Inferior parietal cortex (tissue), 1 donor: Measurements from ENCODE around the gene TBC1D22A.

Experiments
- DNase-seq: peaks from one replicate; pipeline ENCODE4 v3.0.0-alpha.2; 2016; ENCODE audit errors: extremely low spot score

Gene TBC1D22A

DNA sequence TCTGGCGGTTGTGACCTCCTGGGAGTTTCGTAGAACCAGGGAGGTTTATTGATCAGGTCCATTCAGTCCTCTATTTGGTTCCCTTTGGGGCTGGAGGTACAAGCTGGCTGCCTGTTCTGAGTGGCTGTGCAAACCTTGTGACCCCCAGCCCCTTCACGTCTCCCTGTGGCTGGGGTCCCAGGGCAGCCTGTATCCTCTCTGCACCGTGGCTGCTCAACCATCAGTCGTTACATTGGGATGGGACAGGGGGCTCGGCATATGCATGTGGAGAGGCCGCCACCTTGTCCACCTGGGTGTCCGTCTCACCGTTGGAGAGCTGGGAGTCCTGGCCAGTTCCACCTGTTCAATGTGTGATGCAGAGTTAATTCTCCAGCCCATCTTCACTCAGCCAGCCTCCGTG is 195.7 kb downstream of the TBC1D22A start:
- no peak for DNase-seq

DNA sequence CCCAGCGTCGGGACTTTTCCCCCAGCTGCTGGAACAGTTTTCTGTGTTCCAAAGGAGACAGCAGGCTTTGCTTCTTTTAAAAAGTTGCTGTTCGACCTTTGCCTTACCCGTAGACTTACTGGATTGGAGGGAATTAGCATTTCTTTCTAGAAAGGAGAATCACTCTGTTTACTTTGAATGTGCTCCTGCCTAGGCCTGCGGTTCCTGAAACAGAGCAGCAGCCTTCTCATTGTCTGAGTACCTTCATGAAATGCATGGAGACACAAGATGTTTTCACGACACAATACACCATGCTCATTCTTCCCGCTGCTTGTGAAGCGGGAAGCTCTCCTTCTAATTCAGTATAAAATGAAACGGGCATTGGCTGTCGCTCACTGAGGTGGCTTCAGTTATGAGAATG is 196.2 kb downstream of the TBC1D22A start:
- no peak for DNase-seq

DNA sequence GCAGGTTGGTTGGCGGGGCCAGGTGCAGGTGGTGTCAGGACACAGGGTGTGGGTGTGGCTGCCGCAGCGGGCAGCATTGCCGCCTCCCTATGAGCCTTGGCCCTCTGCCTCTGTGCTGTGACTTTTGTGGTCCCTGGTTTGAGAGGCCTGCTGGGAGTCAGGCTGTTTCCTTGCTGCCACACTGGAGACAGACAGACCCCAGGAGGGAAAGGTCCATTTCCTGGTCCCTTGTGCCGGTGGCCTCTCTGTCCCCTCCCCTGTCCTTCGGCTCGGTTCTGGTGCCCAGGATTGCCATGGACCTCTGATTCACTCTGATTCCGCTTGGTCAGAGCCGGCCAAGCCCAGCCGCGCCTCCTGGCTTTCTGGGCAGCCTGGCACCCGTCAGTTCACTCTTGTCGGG is 196.9 kb downstream of the TBC1D22A start:
- no peak for DNase-seq

DNA sequence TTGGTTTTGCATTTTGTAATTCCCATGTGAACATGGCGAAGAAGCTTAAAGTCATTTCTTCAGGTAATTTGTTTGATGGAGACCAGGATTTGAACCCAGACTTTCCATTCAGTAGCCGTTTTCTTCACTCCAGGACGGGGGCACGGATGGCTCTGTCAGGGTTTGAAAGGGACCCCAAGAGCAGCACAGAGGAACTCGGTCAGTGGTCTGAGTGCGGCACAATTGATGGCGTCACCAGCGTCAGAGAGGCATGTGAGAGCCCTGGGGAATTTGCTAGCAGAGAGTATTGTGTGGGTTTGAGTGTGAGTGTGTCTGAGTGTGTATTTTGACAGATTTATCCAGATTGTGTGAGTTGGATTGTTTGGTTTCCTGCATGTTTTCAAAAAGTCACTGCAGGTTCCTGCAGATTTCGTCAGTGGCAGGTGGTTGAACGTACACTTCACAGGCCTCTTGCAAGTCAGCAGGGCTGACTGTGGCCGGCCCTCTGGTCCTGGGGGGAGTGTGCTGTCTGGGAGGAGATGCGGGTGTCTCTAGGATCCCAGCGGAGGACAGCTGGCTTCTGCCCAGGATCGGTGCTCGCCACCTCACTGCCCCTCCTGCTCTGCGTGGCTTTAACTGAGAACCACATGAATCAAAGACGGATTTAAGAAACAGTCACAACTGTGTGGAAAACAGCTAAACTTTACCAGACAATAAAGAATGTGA is 199.3 kb downstream of the TBC1D22A start:
- no peak for DNase-seq

DNA sequence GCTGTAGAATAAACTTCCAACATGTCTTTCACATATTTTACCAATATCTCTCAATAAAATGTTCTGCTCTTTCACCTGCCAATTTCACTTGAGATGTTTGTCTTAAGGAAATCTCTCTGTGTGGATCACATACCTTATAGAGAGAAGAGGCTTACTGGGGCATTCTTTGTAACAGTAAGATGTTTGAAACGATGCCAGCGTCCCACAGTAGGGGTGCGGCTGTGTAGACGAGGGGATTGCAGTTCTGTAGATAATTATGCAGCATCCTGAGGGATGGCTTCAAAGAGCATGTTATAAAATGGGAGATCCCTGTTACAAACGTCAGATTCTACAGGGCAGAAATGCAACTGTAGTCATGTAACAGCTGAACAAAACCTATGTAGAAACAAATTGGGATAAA is 200.0 kb downstream of the TBC1D22A start:
- DNase-seq: no peak

DNA sequence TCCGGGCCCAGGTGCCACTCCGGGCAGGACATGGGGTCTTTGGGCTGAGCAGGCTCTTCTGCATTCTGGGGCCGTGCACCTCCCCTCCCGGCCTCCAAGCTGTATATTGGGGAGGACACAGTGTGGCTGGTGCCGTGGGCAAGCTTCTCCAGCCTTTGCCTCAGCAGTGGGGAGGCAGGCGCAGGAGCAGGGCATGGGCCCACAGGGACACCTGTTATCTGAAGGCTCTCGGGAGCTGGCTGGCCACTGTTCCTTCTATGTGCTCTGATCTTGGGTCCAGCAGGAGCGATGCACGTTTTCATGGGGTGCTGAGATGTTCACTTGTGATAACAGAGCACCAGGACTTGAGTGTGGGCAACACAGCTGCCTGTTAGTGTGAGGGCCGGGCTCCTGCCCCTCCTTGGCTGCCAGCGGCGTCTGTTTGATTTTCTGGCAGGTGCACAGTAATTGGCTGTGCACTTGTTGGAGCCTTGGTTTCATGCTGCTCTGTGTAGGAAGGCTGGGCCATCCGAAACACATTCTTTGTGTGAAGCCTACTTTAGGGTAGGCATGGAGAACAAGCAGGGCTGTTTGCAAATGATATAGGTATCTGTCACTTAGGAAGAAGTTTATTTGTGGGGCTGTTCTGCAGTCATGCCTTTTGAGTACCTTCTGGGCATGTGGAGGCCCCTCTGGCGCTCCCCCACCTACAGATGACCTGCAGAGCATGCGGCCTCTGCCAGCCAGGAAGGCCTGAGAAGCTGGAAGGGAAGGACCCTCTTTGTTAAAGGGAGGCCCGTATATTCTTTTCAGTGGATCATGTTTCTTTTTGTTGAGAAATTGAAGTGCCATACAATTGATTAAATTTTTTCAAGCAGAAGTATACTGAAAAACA is 201.5 kb downstream of the TBC1D22A start:
- DNase-seq: no peak

DNA sequence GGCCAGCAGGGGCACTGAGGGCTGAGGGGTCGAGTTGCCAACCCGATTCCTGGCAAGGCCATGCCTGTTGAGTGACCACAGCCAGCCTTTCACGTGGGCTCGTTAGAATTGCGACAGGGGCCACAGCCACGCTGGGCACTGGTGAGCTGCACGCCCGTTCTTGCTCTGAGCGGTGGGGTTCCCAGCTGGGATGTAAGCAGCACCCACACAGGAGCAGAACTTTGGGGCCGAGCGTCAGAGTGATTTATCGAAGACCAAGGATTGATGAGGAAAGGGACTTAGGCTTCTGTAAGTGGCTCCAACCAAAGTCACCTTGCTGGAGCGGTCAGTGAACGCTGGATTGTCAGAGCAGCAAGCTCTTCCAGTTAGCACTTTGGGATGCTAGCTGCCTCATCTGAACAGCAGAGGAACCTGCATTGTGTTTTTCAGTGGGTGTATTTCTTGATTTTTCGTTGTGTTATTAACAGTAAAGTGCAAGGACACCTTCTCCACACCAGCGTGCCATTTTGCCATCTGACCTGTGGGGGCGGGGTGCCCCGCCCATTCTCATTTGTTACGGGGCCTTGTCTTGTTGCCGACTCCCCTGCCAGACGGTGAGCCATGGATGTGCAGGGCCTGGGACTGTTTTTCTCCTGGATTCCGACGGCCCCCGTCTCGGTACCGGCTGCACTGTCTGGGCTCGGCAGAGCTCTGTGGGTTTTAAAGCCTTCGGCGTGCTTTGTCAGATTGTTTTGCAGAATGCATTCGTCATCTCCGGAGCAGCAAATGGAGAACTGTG is 202.5 kb downstream of the TBC1D22A start:
- DNase-seq: no peak

DNA sequence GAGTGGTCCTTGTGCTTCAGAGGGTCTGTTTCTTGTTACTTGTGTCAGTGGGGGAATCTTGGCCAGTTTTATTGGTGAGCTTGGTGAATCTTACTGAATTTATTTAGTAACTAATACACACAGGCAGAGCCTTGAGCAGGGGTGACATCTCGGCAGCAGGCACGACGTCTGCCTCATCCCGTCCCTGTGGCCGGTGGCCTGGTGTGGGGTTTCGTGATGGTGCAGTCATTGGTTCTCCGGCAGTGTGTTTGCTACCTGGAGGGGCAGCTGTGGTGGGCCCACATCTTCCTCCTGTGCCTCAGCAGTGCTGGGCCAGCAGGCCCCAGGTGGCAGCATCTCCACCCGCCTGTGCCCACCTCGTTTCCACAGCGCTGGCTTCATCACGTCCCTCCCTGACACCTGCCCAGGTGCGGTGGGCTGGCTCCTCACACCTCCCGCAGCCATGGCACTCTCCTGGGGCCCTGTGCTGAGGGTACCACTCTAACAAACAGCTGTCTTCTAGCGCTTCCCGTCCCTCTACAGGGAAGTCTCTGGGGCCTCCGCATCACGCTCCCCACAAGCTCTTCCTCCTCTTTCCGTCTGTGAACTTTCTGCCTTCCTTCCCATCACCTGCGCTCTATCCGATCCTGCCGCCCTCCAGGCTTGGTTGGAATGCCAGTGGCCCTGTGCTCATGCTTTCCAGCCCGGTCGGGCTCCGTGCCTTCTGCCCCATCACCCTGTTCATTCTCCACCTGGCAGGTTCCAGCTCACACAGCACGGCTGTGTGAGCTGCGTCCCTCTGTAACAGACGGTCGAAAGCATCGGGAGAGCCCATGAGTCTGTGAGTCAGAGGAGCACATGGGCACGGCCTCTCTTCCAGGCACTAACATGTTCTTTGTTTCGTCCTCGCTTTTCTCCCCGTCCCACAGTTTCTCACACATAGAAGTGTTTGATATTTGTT is 203.4 kb downstream of the TBC1D22A start:
- no peak for DNase-seq

DNA sequence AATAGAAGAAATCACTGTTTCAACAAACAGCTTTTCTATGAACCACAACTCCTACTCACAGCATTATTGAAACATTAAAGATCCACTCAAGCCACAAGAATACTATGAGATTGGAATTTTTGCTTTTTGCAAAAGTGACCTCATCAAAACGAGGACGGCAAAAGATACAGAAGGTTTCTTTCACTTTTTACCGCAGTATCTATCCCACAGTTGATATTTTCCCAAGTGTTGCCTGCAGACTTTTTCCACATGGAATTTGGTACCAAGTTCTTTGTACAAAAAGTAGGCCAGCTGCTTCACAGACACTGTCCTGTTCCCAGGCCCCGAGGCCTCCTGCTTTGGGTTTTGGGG is 204.0 kb downstream of the TBC1D22A start:
- DNase-seq: no peak

DNA sequence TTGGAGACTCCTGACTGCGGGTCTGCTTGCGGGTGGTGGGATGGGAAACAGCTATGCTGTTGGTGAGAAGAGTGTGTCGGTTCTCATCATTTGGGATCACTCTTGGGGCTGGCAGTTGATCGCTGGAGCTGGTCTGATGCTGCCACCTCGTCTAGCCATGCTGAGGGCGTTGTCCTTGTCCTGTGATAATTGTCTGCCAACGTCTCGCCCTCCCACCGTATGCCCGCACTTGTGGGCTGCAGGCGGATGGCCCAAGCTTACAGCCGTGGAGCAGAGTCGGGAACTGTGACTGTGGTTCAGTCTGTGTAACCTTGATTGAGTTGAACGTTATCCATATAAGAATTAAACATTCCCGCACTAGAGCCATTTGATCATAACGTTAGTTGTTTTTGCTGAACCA is 204.4 kb downstream of the TBC1D22A start:
- DNase-seq: no peak

DNA sequence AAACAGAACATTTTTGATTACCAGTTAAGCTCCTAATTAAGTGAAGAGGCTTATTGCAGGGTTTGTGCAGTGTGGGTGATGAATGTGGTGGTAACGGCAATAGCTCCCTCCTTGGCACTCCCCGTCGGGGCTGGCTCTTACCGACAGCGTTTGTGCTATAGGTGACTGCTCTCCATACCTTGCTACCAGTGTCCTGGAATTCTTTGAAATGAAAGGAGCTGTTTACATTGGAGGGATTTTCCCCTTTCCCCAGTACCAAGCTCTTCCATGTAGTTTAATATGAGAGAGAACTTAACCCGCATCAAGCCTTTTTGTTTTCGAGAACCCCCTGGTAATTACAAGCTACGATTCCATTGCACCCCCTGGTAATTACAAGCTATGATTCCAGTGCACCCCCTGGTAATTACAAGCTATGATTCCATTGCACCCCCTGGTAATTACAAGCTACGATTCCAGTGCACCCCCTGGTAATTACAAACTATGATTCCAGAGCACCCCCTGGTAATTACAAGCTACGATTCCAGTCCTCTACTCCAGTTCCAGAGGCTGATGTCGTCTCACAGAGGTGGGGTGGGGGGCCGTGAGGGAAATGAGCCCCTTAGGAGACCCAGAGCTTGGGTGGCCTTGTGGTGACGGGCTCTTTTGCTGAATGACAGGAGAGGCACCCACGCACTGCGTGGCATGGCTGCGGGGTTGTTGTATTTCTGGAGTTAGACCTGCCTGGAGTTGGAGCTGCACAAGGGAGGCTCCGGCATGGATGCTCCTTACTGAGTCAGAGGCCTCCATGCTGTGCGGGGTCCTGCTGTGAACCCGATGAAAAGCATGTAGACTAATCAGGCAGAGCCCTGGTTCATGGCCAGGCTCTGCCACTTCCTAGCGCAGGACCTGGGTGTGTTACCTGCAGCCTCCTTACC is 205.3 kb downstream of the TBC1D22A start:
- no peak for DNase-seq

DNA sequence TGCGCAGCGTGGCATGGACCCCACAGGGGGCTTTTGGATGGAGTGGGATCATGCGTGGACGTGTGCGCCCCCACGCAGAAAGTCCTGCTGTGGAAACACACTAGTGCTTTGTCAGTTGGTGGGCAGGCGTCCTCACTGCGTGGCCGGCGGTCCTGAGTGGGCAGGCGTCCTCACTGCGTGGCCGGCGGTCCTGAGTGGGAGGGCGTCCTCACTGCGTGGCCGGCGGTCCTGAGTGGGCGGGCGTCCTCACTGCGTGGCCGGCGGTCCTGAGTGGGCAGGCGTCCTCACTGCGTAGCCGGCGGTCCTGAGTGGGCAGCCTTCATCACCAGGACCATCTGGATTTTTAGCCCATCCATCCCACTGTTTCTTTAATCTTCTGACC is 205.9 kb downstream of the TBC1D22A start:
- no peak for DNase-seq

DNA sequence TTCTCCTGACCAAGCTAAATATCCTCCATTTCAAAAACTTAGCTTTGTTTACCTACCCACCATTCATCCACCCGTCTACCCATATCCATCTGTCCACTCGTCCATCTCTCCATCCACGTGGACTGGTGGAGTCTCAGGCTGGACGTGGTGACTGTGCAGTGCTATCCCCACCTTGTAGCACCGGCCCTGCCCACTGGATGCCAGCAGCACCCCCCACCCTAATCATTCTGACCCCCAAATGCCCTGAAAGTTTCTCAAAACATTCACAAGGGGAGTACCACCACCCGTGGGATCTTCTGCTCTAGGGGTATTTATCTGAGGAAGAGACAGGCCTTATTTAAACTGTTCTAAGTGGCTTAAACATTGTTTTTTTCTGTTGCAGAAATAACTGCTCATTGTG is 206.4 kb downstream of the TBC1D22A start:
- no peak for DNase-seq

DNA sequence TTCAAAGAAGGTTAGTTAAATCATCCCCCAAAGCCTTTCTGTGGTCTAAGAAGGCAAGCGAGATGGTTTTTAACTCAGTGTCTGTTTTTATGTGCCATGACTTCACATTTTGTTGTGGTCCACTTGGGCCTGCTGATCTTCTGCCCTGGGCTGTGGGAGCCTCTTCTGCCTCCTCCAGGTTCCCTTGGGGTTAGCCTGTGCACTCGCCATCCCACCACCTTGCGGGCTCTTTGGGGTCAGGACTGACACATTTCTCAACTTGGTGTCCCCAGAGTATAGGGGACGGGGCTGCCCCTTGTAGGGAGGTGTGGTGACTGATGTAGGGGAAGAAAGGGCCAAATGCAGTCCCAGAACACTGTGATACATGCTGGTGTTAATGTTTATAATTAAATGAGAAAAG is 207.0 kb downstream of the TBC1D22A start:
- no peak for DNase-seq

DNA sequence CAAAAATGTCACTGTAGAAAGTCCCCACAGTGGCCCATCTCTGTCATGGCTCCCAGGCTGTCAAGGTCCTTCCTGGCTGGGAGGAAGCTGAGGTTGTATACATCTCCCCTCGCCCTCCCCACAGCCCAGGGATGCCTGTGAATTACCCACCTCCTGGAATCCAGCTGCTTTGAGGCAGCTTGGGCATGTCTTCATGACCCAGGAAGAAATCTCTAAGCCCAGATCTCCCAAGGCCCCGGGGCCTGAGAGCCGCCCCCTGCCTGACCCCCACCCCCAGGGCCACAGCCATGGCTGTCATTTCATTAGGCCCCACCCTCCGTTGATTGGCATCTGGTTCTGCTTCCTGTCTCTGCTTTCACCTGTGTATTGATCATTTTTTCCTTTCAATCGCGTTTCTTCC is 207.5 kb downstream of the TBC1D22A start:
- no peak for DNase-seq

DNA sequence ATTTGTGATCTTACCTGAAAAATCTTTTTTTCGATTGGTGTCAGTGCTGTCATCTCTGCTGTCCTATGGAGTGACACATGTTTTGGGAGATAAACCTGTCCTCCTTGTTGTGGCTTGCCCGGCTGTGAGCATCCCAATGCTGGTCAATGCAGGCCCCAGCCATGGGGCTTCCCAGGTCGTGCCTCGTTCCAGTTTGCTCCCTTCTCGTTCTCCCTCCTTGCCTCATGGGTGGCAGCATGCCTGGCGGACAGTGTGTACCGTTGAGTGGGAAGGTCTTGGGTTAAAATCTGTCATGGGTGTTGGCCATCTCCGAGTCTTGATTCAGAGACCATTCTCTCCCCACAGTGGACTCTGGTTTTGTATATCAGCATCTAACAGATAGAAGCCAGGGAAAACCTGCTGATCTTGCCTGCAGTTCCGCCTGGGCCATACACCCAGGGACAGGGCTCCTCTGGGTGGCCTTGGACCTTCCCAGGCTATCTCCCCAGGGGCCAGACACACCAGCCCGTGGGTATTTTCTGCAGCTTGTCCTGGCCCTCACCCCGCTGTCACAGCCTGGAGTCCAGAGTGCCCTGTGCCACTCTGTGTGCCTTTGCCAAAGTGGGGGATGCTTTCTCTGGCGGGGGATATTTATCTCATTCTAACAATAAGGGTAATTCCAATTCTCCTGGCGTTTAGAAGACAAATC is 208.1 kb downstream of the TBC1D22A start:
- no peak for DNase-seq

DNA sequence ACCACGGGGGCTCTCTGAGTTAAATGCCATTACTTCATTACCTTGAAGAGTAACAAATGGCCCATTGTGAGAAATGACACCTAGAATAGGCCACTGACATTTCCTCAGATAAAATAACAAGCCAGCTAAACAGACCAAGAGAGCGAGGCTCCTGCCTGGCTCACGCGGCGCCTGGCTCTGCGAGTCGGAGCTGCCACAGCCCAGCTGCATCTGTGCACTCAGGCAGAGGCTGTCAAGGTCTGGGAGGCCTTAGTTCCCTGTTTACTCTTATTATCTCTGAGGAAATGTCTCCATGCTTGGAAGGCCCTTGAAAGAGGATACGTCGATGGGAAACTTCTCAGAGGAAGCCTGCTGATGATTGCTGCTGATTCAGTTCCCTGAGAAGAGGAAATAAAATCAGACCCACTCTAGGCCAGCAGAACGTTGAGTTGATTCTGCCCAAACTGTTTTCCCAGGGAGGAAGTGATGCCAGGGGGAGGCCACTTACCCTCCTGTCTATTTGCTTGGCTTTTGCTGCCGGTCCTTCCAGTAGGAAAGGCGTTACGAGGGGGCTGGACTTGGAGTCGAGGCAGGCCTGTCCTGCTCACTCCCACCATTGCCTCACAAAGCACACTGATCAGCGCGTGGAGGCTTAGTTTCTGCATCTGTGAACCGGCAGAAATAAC is 208.8 kb downstream of the TBC1D22A start:
- DNase-seq: peak; percentile 5

DNA sequence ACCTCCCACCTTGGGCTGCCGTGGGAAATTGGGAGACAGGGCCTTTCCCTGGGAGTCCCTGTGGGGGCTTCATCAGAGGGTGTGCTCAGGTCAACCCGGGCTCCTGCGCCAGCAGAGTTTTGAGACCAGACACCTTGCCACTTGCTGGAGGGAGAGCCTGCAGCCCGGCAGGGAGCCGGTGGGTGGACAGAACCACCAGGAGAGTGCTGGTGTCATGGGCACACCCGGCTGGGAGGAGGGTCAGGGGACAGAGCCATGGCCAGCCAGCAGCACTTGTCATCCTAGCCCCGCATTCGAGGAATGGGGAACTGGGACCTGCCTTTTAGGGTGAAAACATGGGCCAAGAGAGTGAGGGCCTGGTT is 209.3 kb downstream of the TBC1D22A start:
- no peak for DNase-seq

DNA sequence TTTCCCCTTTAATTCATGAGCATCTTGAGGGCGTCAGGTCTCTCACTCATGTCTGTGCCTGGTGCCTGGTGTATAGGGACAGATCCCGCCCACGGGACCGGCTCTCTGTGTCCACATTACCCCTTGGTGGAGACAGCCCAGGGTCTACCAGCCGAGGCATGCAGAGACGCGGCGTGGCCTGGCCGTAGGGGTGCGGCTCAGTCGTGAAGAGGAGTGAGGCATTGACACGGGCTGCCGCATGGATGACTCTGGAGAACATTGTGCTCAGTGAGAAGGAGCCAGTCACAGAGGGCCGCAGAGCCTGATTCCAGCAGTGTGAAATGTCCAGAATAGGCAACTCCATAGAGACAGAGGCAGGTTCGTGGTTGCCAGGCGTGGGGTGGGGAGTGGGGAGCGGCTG is 209.8 kb downstream of the TBC1D22A start:
- DNase-seq: no peak
